HepG2 (cell line): ENCODE measurements around the gene EPHA6. TPM values are rescaled to one million over a fixed set of nuclear protein-coding genes. Genes with fewer than 3 reads are reported as not detected.

Source experiments
- ATAC-seq: fragments of 200-7000 bp; cut with Tn5 transposase; 3 replicates; pipeline ENCODE4 v1.9.1; 2020; ENCODE audit warnings: mild to moderate bottlenecking, moderate library complexity
- BruUV-seq: library from RNA; stranded (reverse); fragments of 400-500 nt; replicated peaks from 2 replicates; lab custom pipeline; 2021; lab: Mats Ljungman, UMichigan
- CTCF ChIA-PET: fragments of 300-600 bp; formaldehyde crosslinking; extraction: SDS; loops from one replicate; lab custom pipeline; 2021; ENCODE audit warnings: low total read pairs, inconsistent platforms, low intra/inter-chr PET ratio; lab: Yijun Ruan, JAX
- POLR2A ChIA-PET: fragments of 350-600 bp; sonication (Branson Sonifier 250); formaldehyde crosslinking; loops from one replicate; lab custom pipeline; 2020; ENCODE audit warnings: antibody characterized with exemption, inconsistent platforms; lab: Yijun Ruan, JAX
- DNase-seq: peaks from one replicate; pipeline ENCODE4 v3.0.0-alpha.2; 2015; ENCODE audit warnings: low spot score
- FAIRE-seq: peaks from 3 replicates; lab custom pipeline; 2011; peaks lifted over from hg19 to GRCh38; lab: Jason Lieb, UNC
- H2AFZ ChIP-seq: one replicate; pipeline ENCODE4 v1.6.1; 2011; ENCODE audit warnings: low read length, inconsistent platforms
- H3K27ac ChIP-seq: fragments of 300-600 bp; 3 replicates; pipeline ENCODE4 v1.8.0; 2011; ENCODE audit warnings: mixed run types, mild to moderate bottlenecking, mixed read lengths, low read length, inconsistent platforms; ENCODE audit not compliant: insufficient read depth; ENCODE audit errors: extremely low read length
- H3K27me3 ChIP-seq, 2 experiments: fragments of 200-600 bp in 1 of 2; 2 replicates in 1 of 2; 3 replicates in 1 of 2; pipeline versions ENCODE4 v1.6.0 to v1.8.0; 2011; ENCODE audit warnings: low read length in 2 of 2, mild to moderate bottlenecking in 2 of 2, moderate library complexity in 2 of 2, inconsistent platforms in 1 of 2; ENCODE audit not compliant: insufficient read depth in 2 of 2, control insufficient read depth in 1 of 2
- H3K36me3 ChIP-seq, 2 experiments: fragments of 200-600 bp in 1 of 2; replicated peaks in 1 of 2; 2 replicates in 1 of 2; 3 replicates in 1 of 2; pipeline versions ENCODE4 v1.5.1 to v1.8.0; 2011; ENCODE audit warnings: low read length in 2 of 2, inconsistent platforms in 1 of 2; ENCODE audit not compliant: insufficient read depth in 2 of 2, control insufficient read depth in 1 of 2
- H3K4me1 ChIP-seq: 2 replicates; pipeline ENCODE4 v1.5.1; 2012; ENCODE audit warnings: low read length, inconsistent platforms; ENCODE audit not compliant: insufficient read depth
- H3K4me2 ChIP-seq: 2 replicates; pipeline ENCODE4 v1.6.0; 2011; ENCODE audit warnings: low read depth, low read length, inconsistent platforms
- H3K4me3 ChIP-seq, 3 experiments: fragments of 200-600 bp in 1 of 3; sonication (generic), shearing (Covaris generic) in 1 of 3; replicated peaks in 1 of 3; 2 replicates each; pipeline ENCODE4 v1.5.1; 2011 to 2016; ENCODE audit warnings: low read length in 3 of 3, inconsistent platforms in 2 of 3, low read depth in 2 of 3, mild to moderate bottlenecking in 2 of 3, control low read depth in 1 of 3, mixed read lengths in 1 of 3; ENCODE audit not compliant: insufficient read depth in 1 of 3
- H3K79me2 ChIP-seq: one replicate; pipeline ENCODE4 v1.6.1; 2011; ENCODE audit warnings: low read length, inconsistent platforms; ENCODE audit not compliant: insufficient read depth
- H3K9ac ChIP-seq: 2 replicates; pipeline ENCODE4 v1.6.0; 2011; ENCODE audit warnings: mild to moderate bottlenecking, low read depth, low read length, inconsistent platforms; ENCODE audit not compliant: insufficient read depth
- H3K9me3 ChIP-seq: 2 replicates; pipeline ENCODE4 v1.5.1; 2012; ENCODE audit warnings: mild to moderate bottlenecking, low read length
- H4K20me1 ChIP-seq: 2 replicates; pipeline ENCODE4 v1.6.0; 2011; ENCODE audit warnings: inconsistent platforms, mild to moderate bottlenecking, low read length, moderate library complexity; ENCODE audit not compliant: insufficient read depth
- ATF7-NPFF ChIP-seq: sonication (generic); formaldehyde crosslinking; IDR thresholded peaks from 2 replicates; pipeline ENCODE4 v1.8.1; 2023; ENCODE audit warnings: mild to moderate bottlenecking, low read depth, missing genetic modification reagents, moderate library complexity
- CHD2 ChIP-seq: IDR thresholded peaks from 2 replicates; pipeline ENCODE4 v1.6.1; 2011; ENCODE audit warnings: low read depth, low read length, improper control_type of control experiment
- DMTF1 ChIP-seq: sonication (generic); formaldehyde crosslinking; IDR thresholded peaks from 2 replicates; pipeline ENCODE4 v1.4.0; 2020; ENCODE audit warnings: mild to moderate bottlenecking, missing genetic modification reagents
- GRHL1 ChIP-seq: sonication (generic); formaldehyde crosslinking; conservative IDR thresholded peaks from 2 replicates; pipeline ENCODE4 v1.8.0; 2022; ENCODE audit warnings: missing genetic modification reagents
- HOMEZ ChIP-seq: IDR thresholded peaks from 2 replicates; pipeline ENCODE4 v1.6.1; 2016; ENCODE audit warnings: low read depth
- LRRFIP1 ChIP-seq: sonication (generic); formaldehyde crosslinking; conservative IDR thresholded peaks from 2 replicates; pipeline ENCODE4 v1.4.0; 2020; ENCODE audit warnings: missing genetic modification reagents
- SOX5 ChIP-seq: IDR thresholded peaks from 2 replicates; pipeline ENCODE4 v1.6.1; 2016; ENCODE audit warnings: borderline replicate concordance
- TERF1 ChIP-seq: sonication (generic); formaldehyde crosslinking; IDR thresholded peaks from 2 replicates; pipeline ENCODE4 v1.8.0; 2022; ENCODE audit warnings: mild to moderate bottlenecking, missing genetic modification reagents, moderate library complexity
- TOPORS ChIP-seq: sonication (generic); formaldehyde crosslinking; IDR thresholded peaks from 2 replicates; pipeline ENCODE4 v1.8.0; 2023; ENCODE audit warnings: mild to moderate bottlenecking, missing genetic modification reagents
- ZBTB14 ChIP-seq: sonication (generic); formaldehyde crosslinking; IDR thresholded peaks from 2 replicates; pipeline ENCODE4 v1.4.0; 2020; ENCODE audit warnings: missing genetic modification reagents
- ZNF567 ChIP-seq: sonication (generic); formaldehyde crosslinking; IDR thresholded peaks from 2 replicates; pipeline ENCODE4 v1.8.1; 2023; ENCODE audit warnings: mild to moderate bottlenecking, missing genetic modification reagents, borderline replicate concordance
- WGBS: methylation state at CpG from one replicate; pipeline ENCODE4 v1.1.6; 2017; ENCODE audit warnings: low lambda C conversion rate; 5-methylcytosine and 5-hydroxymethylcytosine counted together
- in situ Hi-C: cut with HindIII; loops from 2 replicates; pipeline ENCODE4 v1.10.0; 2017; ENCODE audit warnings: low pct_unique_long_range_greater_than_20kb; ENCODE audit not compliant: extremely low pct_ligation_motif_present
- intact Hi-C: fragments of 100-400 bp; cut with micrococcal nuclease; formaldehyde crosslinking; loops from one replicate; pipeline ENCODE4 v1.10.0; 2022; ENCODE audit not compliant: unreplicated experiment
- polyA plus RNA-seq, 8 experiments: library from polyadenylated mRNA; depleted of rRNA in 3 of 8; stranded (reverse) in 7 of 8; unstranded in 1 of 8; fragments of >200 nt; fragmentation: Illumina TruSeq in 4 of 8; extraction: Trizol in 4 of 8; gene quantifications; 2 replicates each; pipeline versions ENCODE4 v1.2.1 to v1.2.3, GENCODE V29; 2011 to 2016; ENCODE audit warnings: low read depth in 4 of 8, missing spikeins in 1 of 8, mixed read lengths in 1 of 8; ENCODE audit not compliant: insufficient read depth in 1 of 8
- total RNA-seq, 5 experiments: library from RNA; depleted of rRNA; stranded (reverse); fragments of >200 nt; fragmentation: Illumina TruSeq; extraction: Trizol; gene quantifications; 2 replicates each; pipeline ENCODE4 v1.2.3, GENCODE V29; 2016; ENCODE audit warnings: low read depth in 1 of 5

EPHA6 gene
- total and polyA plus RNA-seq, 2 of the 13 experiments (the other 11 are each of a cell fraction or from before 2014, with no cell fraction given): not detected

GRCh38 chr3:97763586-97764406, 949.4 kb downstream of the EPHA6 start:
- Histone ChIP-seq H3K27me3 (no peaks in the 10 kb centered on the region; a peak in 3 of 5 replicates), H3K9me3 (no peaks in the 10 kb centered on the region), H3K4me2 (peak overlapping the region; percentile 74), H4K20me1 (no peaks in the 10 kb centered on the region), H3K4me3 (peak overlapping the region; percentile 70 to 87 (median 78)), H2AFZ (peak overlapping the region; percentile 97), H3K9ac (peak overlapping the region; percentile 72), H3K27ac (peak overlapping the region; percentile 40), H3K4me1 (peaks cover 27% of the 10 kb centered on the region), H3K36me3 (no peaks in the 10 kb centered on the region), H3K79me2 (peaks cover 2% of the 10 kb centered on the region)
- CTCF ChIA-PET: no interaction called here
- intact Hi-C loops: loop anchor here (10.0 kb wide), 1 partner anchor 761 kb away; the partner anchor contains the start of gene CLDND1
- POLR2A ChIA-PET: interaction anchor here (1.1 to 1.2 kb wide), 2 partner anchors 58 to 1138 kb away, joined by 3 to 4 read pairs; partner anchors contain the start of genes CRYBG3 and DCBLD2
- ATAC-seq (no peak), FAIRE-seq (no peak), DNase-seq (no peak)
- in situ Hi-C loops: no loop called here
- WGBS: 37% methylated on average over 12 of the region's 22 CpGs
- BruUV-seq: TSS peak; percentile 85
- TF ChIP-seq GRHL1: no peak
- no peak for TF ChIP-seq HOMEZ (CRISPR knock-in tag)
- TF ChIP-seq LRRFIP1 (CRISPR knock-in tag): no peak
- TF ChIP-seq ZNF567: no peak
- TF ChIP-seq CHD2: no peak
- no peak for TF ChIP-seq TERF1 (CRISPR knock-in tag)
- TF ChIP-seq ATF7-NPFF (CRISPR knock-in tag): no peak
- no peak for TF ChIP-seq TOPORS
- no peak for TF ChIP-seq SOX5 (CRISPR knock-in tag)
- TF ChIP-seq DMTF1 (CRISPR knock-in tag): no peak
- TF ChIP-seq ZBTB14 (CRISPR knock-in tag): no peak
